Adipose tissue (tissue), 3 donors: ENCODE results near the gene EXTL1. TPM values are rescaled to one million over a fixed set of nuclear protein-coding genes. Genes with fewer than 3 reads are reported as not detected.

Experiments
- H3K27ac ChIP-seq: one replicate; pipeline ENCODE4 v1.5.1; 2013; ENCODE audit warnings: low read depth, low read length
- WGBS, 3 donors: extraction: QIAGEN DNeasy Blood & Tissue Kit; methylation state at CpG; one replicate each; pipeline ENCODE4 v1.1.7; 2013; 5-methylcytosine and 5-hydroxymethylcytosine counted together
- polyA plus RNA-seq, 3 donors: library from polyadenylated mRNA; stranded (reverse); fragments of 200-250 nt; gene quantifications; one replicate each; pipeline ENCODE4 v1.2.3, GENCODE V29; 2013
- donor health status: healthy with polysubstance abuse.
- donor health status: Bipolar disorder and iron deficiency.
- donor health status: healthy.

The EXTL1 gene
- polyA plus RNA-seq, 3 donors, result 0.04 to 0.34 (median 0.09) TPM

DNA sequence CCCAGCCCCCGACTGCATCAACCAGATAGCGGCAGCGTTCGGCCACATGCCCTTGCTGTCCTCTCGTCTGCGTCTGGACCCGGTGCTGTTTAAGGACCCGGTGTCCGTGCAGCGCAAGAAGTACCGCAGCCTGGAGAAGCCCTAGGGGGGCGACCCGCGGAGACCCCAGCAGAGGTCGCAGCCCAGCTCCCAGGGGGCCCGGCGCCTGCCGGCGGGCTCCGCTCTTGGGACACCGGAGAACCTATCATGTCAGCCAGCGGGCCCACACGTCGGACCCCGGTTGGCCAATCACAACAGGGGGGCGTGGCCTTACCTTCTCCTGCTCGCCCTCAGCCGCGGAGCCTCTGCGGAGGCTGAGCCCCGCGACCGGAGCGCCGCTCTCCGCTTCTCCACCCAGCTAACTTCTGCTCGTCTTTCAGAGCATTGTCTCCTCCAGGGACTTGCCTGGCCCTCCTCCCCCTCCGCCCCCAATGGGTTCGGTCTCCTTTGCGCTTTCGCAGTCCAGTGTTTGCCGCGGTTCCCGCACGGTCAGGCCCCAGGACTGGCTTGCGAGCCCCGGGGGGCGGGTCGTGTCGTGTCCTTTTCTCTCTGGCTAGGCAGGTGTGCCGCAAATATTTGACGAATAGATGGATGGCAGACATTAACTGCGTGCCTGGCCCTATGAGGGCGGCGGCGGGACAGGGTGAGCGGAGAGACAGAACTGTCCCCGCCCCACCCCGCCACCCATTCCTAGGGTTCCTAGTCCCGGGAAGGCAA lies 13.8 kb downstream of the EXTL1 start:
- WGBS, 3 donors, result 0% methylated on average over 57 to 60 of the region's 60 CpGs
- H3K27ac ChIP-seq, result no peak overlapping the region

GRCh38 chr1:26035959-26036755 lies 14.6 kb downstream of the EXTL1 start:
- H3K27ac ChIP-seq, result no peak overlapping the region
- WGBS, 3 donors, result 5 to 12% (median 10%) methylated on average over 39 of the region's 39 CpGs

GRCh38 chr1:26036756-26037281 lies 15.2 kb downstream of the EXTL1 start:
- WGBS, 3 donors, result 37 to 76% (median 75%) methylated on average over 10 of the region's 11 CpGs
- H3K27ac ChIP-seq, result no peak overlapping the region

DNA sequence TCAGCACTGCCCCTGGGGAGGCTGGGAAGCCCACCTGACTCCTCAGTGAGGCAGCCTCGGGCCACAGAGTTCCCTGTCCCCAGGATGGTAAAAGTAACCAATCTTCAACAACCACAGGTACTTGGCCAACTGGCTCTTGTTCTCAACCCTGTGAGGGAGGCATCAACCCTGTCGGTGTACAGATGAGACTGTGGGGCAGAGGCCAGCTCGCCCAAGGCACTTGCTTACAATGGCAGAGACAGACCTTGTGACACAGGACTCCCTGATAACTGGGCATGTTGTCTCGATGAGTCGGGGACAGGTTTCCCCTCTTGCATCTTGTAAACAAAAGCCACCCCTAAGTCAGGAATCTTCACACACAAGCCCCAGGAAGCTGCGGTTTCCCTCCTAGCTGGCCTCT lies 16.3 kb downstream of the EXTL1 start:
- WGBS, 3 donors, result 57 to 79% (median 77%) methylated on average over 6 of the region's 6 CpGs
- no peak overlapping the region for H3K27ac ChIP-seq

- WGBS, 3 donors, result 84 to 92% (median 86%) methylated on average over 6 of the region's 6 CpGs
- H3K27ac ChIP-seq, result no peak overlapping the region
Measured at GRCh38 chr1:26038477-26038876, 16.9 kb downstream of the EXTL1 start.

DNA sequence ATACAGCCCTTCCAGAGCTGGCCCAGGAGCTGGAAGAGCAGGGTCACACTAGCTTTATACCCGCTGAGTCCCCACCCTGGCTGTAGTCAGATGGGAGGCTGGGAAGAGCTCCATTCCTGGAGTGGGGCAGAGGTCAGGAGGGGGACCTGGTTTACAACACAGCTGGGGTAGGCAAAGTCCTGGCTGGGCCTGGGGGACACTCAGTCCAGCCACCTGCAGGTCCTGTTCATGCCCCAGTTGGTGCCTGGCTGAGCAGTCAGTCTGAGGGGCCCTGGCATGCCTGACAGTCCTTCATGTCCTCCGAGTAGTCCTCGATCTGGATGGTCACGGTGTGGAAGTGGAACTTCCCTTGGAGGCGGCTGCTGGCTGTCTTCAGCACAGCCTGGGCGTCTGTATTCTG lies 17.3 kb downstream of the EXTL1 start:
- H3K27ac ChIP-seq, result no peak overlapping the region
- 75 to 86% (median 77%) methylated on average over 6 of the region's 6 CpGs for WGBS, 3 donors

- 73 to 83% (median 74%) methylated on average over 7 of the region's 7 CpGs for WGBS, 3 donors
- no peak overlapping the region for H3K27ac ChIP-seq
Measured at GRCh38 chr1:26041401-26041800, 19.8 kb downstream of the EXTL1 start.

DNA sequence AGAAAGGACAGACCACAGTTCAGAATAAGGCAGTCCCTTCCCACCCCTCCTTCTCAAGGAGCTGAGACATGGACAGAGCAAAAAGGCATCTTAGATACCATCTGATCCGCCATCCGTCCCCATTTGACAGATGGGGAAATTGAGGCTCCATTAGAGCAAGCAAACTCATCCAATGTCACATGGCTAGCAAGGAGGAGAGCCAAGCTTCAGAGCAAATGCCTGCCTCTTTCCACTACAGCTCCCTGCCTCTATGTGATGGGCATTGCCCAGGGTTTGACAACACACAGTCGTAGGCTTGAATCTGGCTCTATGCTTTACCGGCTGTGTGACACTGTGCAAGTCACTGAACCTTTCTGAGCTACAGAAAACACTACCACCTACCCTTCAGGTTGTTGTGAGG lies 20.4 kb downstream of the EXTL1 start:
- WGBS, 3 donors, result 68 to 72% (median 70%) methylated on average over 4 of the region's 4 CpGs

DNA sequence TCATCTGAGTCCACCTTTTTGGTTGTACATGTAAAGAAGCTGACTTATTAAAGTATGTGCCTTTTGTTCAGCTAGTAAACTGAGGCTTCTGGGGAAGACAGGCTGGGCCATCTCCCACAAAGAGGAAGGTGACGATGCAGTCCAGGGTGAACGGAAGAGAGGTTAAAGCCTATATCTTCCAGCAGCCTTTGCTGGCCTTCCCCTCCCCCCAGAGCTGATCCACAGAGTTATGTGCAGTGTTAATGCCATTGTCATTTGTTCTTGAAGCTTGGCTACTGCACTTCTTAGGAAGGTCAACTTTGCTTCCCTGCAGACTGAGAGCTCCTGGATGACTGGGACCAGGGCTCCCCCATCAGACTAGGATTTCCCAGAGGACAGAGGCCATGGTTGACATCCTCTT lies 22.2 kb downstream of the EXTL1 start:
- 78 to 84% (median 80%) methylated on average over 2 of the region's 2 CpGs for WGBS, 3 donors
- H3K27ac ChIP-seq, result no peak overlapping the region

More for the DNA sequence above, 20.4 kb downstream of the EXTL1 start:
- H3K27ac ChIP-seq, result no peak overlapping the region

DNA sequence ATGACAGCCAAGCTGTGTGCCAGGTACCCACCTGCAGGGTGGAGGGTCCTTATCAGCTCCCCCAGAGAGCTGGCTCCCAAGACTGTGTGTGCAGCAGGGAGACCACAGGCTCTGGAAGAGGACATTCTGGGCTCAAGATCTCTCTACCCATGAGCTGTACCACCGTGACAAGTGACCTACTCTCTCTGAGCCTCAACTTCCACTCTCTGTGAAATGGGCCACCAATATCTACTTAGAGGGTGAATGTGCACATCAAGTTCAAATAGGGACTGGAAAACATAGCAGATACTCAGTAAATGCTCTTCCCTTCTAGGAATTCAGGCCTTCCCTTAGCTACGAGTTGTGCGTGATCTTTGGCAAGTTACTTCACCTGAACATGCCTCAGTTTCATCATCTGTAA lies 22.8 kb downstream of the EXTL1 start:
- no peak overlapping the region for H3K27ac ChIP-seq
- WGBS, 3 donors, result 86 to 90% (median 90%) methylated on average over 3 of the region's 3 CpGs

- no peak overlapping the region for H3K27ac ChIP-seq
- 21 to 36% (median 31%) methylated on average over 27 to 29 of the region's 29 CpGs for WGBS, 3 donors
Measured at GRCh38 chr1:26044971-26045721, 23.6 kb downstream of the EXTL1 start.

DNA sequence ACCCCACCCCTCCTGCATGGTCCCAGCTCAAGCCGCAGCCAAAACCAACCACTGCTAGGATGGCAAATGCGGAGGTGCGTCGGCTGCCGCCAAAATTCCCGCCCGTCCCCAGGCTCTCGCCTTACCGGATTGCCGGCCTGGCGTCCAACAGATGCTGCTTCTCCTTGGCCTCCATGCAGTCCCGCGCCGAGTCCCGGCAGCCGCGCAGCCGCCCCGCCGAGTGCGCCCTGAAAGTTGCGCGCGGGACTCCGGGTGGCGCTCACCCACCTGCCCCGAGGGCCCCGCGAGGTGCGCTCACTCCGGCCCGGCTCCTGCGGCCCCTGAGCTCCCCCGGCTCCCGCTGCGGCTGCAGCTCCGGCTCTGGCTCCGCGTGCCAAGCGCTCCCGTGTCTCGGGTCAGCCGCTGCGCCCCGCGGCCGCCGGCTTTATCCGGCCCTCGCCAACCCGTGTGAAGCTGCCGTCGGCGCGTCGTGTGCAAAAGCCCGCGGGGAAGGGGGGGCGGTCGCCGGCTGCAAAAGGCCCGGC lies 24.2 kb downstream of the EXTL1 start, which contains the start of gene SLC30A2:
TSS of gene SLC30A2 (minus strand) at position 397 of the 524 bp plus-strand sequence. CDS start at position 175, 222 bp downstream.
- H3K27ac ChIP-seq, result no peak within 1 kb of the TSS
- WGBS, 3 donors, result 1% methylated on average over 52 to 62 of the region's 62 CpGs

- 5 to 7% (median 6%) methylated on average over 56 to 57 of the region's 57 CpGs for WGBS, 3 donors
- H3K27ac ChIP-seq, result no peak overlapping the region
Measured at GRCh38 chr1:26046246-26047095, 24.9 kb downstream of the EXTL1 start.

- H3K27ac ChIP-seq, result no peak overlapping the region
- WGBS, 3 donors, result 72 to 81% (median 81%) methylated on average over 7 of the region's 7 CpGs
Measured at GRCh38 chr1:26047278-26047874, 25.8 kb downstream of the EXTL1 start.

DNA sequence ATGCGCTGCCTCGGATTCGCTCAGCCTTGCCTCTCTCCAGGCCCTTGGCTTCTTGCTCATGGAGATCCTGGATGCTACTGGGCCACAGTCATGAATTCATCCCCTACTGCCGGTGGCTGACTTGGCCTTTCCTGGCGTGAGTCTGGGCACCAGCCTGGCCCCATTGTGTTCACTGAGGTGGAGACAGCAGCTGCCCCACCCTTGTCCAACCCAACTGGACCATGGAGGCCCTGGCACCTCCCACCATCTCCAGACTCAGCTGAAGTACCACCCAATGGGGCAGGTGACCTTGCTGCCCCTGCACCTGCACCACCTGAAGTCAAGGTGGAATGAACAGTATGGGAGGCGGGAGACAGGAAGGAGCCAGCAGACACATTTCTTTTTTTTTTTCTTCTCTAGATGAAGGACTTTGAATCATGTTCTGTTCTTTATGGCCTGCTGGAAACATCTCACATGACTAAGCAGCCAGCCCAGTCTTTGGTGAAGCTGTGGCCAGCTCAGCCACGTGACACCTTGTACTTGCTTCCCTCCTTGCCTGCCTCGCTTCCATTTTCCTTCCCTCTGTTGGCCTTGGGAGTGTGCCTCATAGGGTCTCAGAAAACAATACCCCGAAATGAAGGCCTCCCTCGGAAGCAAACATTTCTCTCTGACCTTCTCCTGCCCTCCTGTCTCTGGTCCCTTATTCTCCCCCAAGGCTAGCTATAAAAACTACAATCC lies 28.1 kb downstream of the EXTL1 start:
- no peak overlapping the region for H3K27ac ChIP-seq
- WGBS, 3 donors, result 69 to 86% (median 69%) methylated on average over 10 of the region's 10 CpGs

- H3K27ac ChIP-seq, result no peak overlapping the region
- 91 to 96% (median 91%) methylated on average over 6 of the region's 6 CpGs for WGBS, 3 donors
Measured at GRCh38 chr1:26050248-26050640, 28.7 kb downstream of the EXTL1 start.
